HG03039 (cell line): ENCODE data around the gene PBX3.

Experiments used
- ATAC-seq: cut with Tn5 transposase; IDR thresholded peaks from one replicate; pipeline ENCODE4 v1.9.1; 2021; ENCODE audit warnings: mild to moderate bottlenecking, moderate library complexity; ENCODE audit not compliant: unreplicated experiment

PBX3 gene

GRCh38 chr9:125969868-125970267, 222.7 kb downstream of the PBX3 start:
- ATAC-seq, result no peak

GRCh38 chr9:125970340-125970739, 223.2 kb downstream of the PBX3 start:
- ATAC-seq, result no peak

GRCh38 chr9:125971050-125971449, 223.9 kb downstream of the PBX3 start:
- ATAC-seq, result no peak

- no peak for ATAC-seq
Observed at GRCh38 chr9:125972012-125972729, 225.0 kb downstream of the PBX3 start.

GRCh38 chr9:125973547-125973946, 226.4 kb downstream of the PBX3 start:
- no peak for ATAC-seq

GRCh38 chr9:125974705-125975104, 227.5 kb downstream of the PBX3 start:
- ATAC-seq, result no peak

- ATAC-seq, result no peak
Observed at GRCh38 chr9:125977223-125977622, 230.1 kb downstream of the PBX3 start.

GRCh38 chr9:125979383-125979782, 232.2 kb downstream of the PBX3 start:
- no peak for ATAC-seq

- no peak for ATAC-seq
Observed at GRCh38 chr9:125982798-125983406, 235.7 kb downstream of the PBX3 start.

GRCh38 chr9:125983681-125984080, 236.5 kb downstream of the PBX3 start:
- no peak for ATAC-seq

- ATAC-seq, result no peak
Observed at GRCh38 chr9:125984461-125984860, 237.3 kb downstream of the PBX3 start.

- no peak for ATAC-seq
Observed at GRCh38 chr9:125985142-125985997, 238.2 kb downstream of the PBX3 start.

GRCh38 chr9:125985998-125986655, 239.0 kb downstream of the PBX3 start:
- ATAC-seq, result no peak

- no peak for ATAC-seq
Observed at GRCh38 chr9:125986966-125987365, 239.8 kb downstream of the PBX3 start.

- no peak for ATAC-seq
Observed at GRCh38 chr9:125987420-125987819, 240.2 kb downstream of the PBX3 start.

- ATAC-seq, result no peak
Observed at GRCh38 chr9:125988479-125989050, 241.4 kb downstream of the PBX3 start.

- no peak for ATAC-seq
Observed at GRCh38 chr9:125989090-125989501, 241.9 kb downstream of the PBX3 start.

GRCh38 chr9:125989524-125990180, 242.5 kb downstream of the PBX3 start:
- no peak for ATAC-seq

GRCh38 chr9:125990186-125990792, 243.1 kb downstream of the PBX3 start:
- no peak for ATAC-seq

GRCh38 chr9:125990793-125991220, 243.6 kb downstream of the PBX3 start:
- no peak for ATAC-seq
